Stimulated activated CD8-positive, alpha-beta memory T cell treated with anti-CD3 and anti-CD28 coated beads, Interleukin-7, amount 100 ng/mL, for 48 hours (primary cell): ENCODE measurements around the gene CLEC4F.

Source experiments
- DNase-seq, 2 donors: peaks; one replicate each; pipeline ENCODE4 v3.0.0-alpha.2; 2020; ENCODE audit warnings: low read depth in 1 of 2; ENCODE audit errors: extremely low read depth in 1 of 2

CLEC4F gene

DNA sequence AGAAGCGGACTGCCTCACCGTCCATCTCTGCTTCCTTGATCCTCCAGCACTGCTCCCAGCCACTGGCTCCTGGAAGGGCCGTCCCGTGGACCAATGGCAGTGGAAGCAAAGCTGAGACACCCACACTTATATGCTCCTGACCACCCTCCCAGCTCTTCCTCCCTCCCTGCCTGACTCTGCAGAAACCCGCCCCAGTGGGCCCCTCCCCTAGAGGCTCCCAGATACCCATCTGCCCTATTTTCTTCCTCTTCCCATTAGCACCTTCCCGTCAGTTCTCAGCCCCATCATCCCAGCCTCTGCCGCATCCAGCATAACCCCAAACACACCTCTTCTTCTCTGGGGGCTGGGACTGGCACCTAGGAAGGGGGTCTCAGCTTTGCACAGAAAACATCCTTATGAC, at the start of gene CLEC4F:
TSS of gene CLEC4F (minus strand) at position 101 of the 400 bp plus-strand sequence. CDS start at position 25, 76 bp downstream.
- no peak for DNase-seq

DNA sequence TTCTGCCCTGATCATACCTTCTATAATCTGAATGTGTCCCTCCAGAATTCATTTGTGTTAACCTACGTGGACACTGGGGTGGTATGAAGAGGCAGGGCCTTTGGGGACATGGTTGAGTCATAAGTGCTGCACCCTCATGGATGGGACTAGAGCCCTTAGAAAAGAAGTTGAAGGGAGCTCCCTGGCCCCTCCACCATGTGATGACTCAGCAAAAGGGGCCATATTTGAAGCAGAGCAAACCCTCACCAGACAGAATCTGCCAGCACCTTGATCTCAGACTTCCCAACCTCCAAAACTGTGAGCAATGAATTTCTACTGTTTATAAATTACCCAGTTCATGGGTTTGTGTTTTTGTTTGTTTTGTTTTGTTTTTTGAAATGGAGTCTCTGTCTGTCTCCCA, 48.6 kb upstream of the CLEC4F start:
- no peak for DNase-seq

DNA sequence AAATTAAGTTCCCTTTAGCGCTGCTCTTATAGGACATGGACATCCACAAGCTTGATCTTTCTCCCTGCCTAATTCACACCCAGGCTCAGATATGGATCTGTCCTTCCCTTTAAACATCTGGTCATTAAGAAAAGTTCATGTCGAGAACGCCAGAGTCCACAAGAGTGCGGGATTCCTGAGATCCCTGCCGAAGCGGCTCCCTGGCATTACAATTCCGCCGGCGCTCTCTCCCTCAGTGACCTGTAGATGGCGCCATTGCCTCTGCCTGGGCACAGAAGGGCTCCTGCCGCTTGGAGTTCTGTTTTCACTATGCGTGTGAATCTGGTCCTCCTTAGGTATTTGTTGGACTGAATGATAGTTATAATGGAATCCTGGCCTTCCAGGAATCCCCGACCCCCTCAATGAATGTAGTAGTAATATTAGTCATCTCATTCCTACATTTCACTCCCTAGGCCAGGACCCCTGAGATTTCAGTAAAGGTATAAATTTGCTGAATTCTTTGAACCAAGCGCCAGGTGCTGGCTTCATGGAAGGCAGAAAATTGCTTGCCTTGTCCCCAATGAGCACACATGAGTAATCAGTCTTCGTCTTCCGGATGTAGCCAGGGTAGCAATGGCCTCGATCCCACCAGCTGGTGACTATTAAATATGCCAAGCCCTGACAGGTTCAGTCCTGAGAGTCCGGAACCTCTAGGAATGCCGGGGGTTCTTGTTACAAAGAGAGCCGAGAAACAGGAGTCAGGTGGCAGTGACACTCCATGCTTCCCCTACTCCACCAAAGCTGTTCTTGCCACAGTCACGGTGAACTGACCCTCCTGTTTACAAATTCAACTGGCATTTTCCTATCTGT, 41.6 kb upstream of the CLEC4F start:
- DNase-seq: peak; percentile 38 to 51

GRCh38 chr2:70855667-70856066, 35.3 kb upstream of the CLEC4F start:
- no peak for DNase-seq

- no peak for DNase-seq
These were observed 34.0 kb upstream of the CLEC4F start for GRCh38 chr2:70854411-70854810.

DNA sequence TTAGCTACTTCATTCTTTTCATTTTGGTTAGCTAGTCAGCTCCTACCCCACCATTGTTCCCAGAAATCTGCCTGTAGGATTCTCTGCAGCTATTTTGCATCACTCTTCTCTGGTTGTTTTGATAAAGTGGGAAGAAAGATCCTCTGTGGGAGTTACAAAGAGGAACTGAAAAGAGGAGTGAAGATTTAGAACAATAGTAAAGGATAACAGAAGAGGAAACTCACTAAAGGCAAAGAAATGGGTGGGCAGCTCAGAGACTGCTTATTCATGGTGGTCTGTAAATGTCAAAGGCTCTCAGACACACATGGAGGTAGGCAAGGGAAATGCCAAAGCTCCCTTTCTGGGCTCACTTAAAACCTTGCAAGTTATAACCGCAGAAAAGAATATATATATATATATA, 32.4 kb upstream of the CLEC4F start:
- no peak for DNase-seq

DNA sequence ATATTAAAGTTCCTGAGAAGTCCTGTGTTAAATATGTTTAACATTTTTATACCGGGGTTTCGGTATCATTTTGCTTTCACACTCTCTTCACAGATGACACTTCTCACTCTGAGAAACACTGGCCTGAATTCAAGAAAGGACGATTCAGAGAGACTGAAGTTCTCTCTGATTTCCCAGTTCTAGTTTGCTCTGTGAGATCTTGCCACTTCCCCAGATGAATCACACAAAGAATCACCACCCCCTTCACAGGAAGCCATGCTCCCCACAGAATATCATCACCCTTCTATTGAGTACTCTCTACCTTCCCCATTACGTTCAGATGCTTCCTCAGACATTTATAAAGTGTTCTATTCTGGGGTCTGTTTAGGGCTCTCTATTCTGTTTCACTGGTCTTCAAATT, 31.3 kb upstream of the CLEC4F start:
- DNase-seq: peak in 1 of 2 donors; percentile 12

GRCh38 chr2:70850925-70851324, 30.5 kb upstream of the CLEC4F start:
- DNase-seq: no peak

DNA sequence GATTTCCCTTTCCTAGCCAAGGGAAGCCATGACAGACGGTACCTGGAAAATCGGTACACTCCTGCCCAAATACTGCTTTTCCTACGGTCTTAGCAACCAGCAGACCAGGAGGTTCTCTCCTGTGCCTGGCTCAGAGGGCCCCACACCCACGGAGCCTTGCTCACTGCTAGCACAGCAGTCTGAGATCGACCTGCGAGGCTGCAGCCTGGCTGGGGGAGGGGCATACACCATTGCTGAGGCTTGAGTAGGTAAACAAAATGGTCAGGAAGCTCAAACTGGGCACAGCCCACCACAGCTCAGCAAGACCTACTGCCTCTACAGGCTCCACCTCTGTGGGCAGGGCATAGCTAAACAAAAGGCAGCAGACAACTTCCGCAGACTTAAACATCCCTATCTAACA, 22.0 kb upstream of the CLEC4F start:
- DNase-seq: no peak

DNA sequence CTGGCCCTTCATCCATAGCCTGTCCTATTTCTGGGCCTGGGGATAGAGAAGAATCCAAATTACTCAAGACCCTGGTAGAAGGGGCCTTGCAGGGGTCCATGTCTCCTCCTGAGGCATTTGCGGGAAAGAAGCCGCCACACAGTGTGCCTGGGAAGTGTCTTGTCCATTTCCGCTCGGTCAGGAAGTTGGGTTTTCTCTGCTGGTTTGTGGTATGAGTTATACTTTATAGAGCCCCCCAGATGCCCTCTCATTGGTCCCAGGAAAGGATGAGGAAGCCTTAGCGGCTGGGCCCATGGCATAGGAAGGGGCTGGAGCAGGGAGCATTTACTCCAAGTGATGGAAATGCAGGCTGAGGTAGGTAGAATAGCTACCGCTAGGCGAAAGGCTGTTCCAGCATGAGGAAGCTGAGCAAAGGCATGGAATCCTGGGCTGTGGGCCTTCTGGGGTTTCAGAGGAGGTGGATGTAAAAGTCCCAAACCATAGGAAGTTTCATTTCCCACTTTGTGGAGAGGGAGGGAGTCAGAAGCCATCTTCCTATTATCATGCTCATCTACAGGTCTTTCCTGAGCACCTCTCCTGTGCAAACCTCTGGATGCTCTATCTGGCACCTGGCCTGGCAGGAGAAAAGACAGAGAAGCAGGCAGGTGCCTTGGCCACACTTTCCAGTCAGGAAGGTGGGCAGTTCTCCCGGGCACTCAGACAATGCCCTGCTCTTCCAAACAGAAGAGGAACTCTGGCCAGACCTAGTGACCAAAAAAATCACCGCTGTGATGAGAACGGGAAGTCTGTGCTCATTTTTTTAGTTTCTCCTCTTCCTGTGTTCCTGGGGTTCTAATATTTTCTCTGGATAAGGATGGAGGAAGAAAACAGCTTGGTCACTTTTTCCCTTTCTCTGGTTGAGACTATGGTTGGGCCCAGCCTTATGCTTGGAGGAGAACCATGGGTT, 17.9 kb upstream of the CLEC4F start:
- DNase-seq: no peak

DNA sequence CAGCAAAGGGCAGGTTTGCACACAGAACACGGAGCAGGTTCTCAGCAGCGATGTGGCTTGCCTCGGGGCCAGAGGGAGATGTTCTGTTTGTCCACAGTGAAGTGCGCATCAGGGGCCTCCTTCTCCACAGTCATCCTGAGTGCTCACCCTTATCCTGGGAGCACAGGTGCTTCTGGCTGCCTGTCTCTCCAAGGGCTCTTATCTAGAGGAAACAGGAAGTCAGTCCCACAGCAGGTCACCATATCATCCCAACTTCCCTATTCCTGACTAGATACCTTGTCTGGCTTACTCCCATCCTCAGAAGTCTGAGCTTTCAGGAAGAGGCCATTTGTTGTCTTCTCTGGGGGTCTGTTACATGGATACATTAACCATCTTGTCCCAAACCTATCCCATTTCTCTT, 15.2 kb upstream of the CLEC4F start, which contains the start of gene CD207:
TSS of gene CD207 (minus strand) at position 174 of the 400 bp plus-strand sequence. CDS start at position 134, 40 bp downstream.
- no peak for DNase-seq

DNA sequence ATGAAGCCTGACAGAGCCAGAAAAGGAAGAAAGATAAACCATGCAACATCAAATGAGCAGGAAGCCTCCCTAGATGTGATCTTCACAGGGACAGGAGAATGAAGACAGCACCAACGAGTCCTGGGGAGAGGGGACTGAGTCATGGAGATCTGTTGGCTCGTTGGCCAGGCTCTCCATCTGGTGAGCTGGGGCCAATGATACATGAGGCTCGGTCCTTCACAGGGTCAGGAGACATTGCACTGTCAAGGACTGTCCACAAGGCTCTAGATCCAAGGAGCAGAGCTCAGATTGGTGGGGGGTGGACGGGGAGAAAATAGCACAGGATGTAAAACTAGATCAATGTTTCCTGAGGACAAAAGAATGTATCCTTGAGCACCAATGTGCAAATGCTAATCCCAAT, 14.5 kb upstream of the CLEC4F start:
- no peak for DNase-seq

GRCh38 chr2:70834106-70834505, 13.7 kb upstream of the CLEC4F start:
- DNase-seq: no peak

- DNase-seq: no peak
These were observed 12.8 kb upstream of the CLEC4F start for GRCh38 chr2:70833246-70833645.

GRCh38 chr2:70832386-70832785, 12.0 kb upstream of the CLEC4F start:
- DNase-seq: no peak

DNA sequence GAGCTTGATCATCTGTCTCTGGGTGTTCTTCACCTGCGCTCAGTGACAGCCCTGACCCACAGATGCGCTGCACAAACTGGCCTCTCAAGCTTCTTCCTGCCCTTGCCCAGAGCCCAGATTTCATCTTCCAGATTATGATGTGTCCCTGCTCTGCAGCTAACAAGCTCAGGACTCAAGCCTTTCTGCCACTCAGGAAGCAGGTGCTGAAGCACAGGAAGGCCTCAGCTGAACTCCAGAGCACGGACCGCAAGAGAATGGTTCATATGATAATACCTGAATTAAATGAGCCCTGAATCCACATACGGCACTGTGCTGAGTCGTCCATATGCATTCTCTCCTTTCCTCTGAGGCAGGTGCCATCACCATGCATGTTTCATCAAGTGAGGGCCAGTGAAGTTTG, 11.5 kb upstream of the CLEC4F start:
- no peak for DNase-seq

GRCh38 chr2:70830366-70830765, 10.0 kb upstream of the CLEC4F start:
- DNase-seq: no peak

DNA sequence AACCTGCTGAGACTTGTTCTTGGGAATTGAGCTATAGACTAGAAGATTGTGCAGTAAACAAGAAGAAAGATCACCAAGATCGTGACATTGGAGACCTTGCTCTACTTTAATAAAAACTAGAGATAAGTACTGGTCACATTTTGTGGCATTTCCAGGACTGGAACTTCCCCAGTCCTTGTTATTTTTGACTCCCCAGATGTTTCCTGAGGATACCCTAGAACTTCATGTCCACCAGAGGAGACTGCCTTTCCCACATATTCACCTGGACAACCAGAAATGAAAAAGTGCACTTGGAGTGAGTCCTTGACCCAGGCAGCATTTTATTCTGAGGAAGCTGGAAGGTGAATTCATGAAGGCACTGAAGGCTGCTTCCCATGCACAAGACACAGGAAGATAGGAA, 9.5 kb upstream of the CLEC4F start:
- no peak for DNase-seq

- no peak for DNase-seq
These were observed 8.8 kb upstream of the CLEC4F start for GRCh38 chr2:70828914-70829824.

GRCh38 chr2:70828115-70828514, 7.7 kb upstream of the CLEC4F start:
- no peak for DNase-seq

DNA sequence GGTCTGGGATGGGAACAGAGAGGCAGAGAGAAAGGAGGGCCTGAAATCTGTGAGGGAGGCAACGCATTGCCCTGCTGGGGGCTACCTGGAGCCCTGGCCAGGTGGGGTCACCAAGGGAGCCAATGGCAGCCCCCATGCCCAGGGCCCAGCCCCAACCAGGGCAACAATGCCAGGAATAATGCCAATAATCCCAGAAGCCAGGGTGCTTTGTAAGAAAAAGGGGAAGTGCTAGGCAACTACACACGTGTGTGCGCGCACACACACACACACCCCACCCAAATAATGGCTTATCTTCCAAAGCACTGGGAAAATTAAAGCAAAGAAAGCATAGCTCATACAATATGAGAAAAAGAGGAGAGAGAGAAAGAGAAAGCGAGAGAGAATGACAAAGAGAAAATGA, 7.0 kb upstream of the CLEC4F start:
- no peak for DNase-seq
